NOMO-1 (cell line): ENCODE results near the gene SLC9A2.

Experiments used
- DNase-seq, 2 experiments: peaks; one replicate each; lab custom pipeline; 2025; ENCODE audit not compliant: unreplicated experiment in 2 of 2; lab: John Stamatoyannopoulos, UW

SLC9A2 gene

DNA sequence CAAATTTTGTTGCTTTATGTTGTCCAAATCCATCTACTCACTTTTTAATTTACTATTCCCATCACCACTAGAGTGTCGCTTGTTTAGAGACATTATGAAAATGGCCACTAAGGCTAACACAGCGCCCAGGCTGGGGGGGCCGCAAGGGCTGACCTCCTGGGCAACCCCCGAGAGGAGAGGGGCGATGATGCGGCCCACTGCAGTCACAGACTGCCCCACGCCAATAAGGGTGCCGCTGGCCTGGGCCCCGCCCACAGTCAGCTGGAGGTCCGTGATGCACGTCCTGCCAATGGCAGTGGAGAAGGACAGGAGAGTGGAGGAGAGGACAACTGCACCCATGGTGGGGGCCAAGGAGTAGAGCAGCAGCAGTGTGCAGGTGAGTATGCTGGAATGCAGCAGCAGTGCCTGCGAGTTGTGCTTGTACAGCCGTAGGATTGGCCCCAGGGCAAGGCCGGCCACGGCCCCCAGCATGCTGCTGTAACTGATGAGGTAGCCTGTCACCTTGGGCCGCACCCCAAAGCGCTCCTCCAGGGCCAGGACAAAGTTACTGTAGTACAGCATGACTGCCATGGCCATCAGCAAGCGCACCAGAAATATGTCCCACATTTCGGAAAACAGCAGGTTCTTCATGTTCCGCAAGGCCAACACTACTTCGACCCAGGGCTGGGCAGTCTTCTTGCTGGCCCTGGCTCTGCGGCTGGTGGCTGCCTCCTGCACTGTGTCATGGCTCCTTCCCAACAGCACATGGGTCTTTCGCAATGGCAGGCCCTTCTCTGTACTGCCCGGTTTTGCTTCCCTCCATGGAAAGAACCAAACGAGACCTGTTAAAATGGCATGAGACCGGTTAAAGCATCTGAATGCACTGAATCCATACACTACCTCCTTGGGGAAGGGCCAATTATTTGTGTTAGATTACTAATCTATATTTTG, 99.3 kb downstream of the SLC9A2 start:
- no peak for DNase-seq

DNA sequence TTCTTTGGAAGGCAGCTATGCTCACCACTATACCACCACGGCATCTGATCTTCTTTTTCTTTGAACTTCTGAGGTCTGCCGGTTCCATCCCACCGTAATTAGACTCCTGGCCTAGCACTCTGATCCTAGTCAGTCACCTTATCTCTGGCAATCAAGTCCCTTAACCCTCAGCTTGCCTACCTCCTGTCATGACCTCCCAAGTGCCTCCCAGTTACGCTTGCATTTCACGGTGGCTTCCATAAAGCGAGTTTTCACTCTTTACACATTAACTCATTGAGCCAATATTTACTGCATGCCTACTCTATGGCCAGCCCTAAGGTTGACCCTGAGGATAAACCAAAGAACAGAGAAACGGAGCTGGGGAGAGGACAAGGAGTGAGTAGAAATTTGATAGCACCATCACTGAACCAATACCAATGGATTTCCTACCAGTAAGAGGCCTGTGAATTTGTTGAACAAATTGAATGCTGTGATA, 104.7 kb downstream of the SLC9A2 start:
- DNase-seq = no peak

DNA sequence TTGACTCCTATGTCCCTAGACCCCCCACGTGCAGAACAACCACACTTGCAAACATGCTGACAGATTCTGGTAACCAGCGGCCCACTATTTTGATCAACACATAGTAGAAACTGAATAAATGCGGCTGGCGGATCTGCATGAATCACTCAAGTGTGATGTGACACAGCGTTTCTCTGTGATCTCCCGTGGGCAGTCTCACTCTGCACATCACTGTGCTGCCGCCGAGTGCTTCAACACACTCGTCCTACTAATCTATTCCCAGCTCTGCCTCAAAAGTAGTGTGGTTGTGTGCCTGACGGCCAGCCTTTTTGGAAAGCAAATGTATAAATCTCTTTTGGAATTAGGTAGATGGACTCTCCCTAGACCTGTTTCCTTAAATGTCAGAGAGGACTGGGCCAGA, 105.2 kb downstream of the SLC9A2 start:
- no peak for DNase-seq

DNA sequence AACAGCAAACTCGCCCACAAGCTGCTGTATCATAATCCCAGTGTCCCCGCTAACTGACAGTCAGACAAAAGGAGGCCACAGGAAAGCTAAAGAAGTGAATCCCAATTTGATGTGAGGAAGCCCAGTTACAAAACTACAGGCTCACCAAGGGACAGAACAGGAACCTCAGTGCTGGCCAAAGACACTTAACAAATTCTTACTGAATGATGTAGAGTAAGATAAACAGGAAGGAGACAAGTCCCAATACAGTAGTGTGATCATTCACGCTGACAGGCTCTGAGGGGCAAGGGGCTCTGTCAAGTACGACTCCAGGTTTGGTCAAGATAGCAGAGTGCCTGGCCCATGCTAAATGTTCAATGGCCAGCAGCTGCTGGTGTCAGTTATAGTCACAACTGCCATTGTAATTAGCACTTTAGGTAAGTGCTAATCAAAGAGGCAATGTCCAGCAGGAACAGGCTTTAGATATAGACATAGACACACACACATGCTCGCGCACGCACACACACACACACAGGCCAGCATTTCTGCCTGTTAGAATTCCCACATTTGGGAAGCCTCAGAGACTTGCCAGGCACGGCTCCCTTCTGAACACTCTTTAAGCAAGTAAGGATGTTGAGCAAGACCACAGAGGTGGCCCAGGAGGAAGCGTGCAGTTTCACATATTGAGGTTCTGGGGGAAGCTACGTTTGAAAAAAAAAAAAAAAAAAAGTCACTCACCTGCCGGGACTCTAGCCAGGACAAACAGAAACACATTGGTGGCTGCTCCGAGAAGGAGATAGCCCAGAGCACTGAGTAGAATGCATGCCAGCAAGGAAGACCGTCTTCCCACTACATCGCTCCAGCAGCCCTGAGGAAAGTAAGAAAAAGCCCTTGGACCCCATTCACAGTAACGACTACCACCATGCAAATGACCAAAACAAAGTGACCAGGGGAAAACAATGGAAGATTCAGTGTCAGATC, 107.1 kb downstream of the SLC9A2 start:
- DNase-seq = peak in 1 of 2 experiments; percentile 21

DNA sequence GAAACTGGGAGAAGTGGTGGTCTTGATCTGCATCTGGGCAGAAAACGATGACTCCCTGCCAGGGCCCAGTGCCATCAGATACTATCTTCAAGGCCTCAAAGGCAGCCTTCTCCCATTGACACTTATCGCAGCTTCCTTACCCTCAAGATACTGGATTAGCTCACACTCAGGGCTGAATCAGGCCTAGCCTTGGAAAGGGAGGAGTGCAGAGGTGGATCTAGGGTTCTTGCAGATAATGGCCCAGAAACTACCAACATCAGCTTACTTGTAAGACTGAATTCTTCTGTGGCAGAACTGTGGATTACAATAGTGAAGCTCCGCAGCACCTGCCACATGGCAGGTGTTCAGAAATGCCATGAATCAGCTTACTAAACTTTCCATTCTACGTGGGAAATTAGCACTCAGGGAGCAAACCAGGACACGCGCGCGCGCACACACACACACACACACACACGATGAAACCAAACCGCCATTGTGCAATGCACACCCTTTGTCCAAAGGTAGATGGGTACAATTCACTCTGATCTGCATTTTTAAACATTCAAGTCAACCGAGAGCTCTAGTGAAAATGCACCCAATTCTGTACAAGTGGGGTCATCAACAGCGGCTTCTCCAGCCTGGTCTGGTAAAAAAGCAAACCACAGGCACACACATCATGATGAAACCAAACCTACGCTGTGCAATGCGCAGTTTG, 116.2 kb downstream of the SLC9A2 start:
- DNase-seq = peak; percentile 28

DNA sequence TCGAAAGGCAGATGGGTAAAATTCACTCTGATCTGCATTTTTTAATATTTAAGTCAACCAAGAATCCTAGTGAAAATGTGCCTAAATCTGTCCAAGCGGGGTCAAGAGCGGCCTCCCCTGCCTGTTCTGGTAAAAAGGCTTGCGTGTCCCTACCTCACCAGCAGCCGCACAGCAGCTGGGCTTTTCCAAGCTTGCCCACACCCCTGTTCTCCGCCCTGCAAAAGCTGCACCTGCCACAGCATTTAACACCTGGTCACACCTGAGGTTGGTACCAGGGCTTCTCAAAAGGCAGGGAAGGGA, 116.7 kb downstream of the SLC9A2 start:
- DNase-seq = peak in 1 of 2 experiments; percentile 36

DNA sequence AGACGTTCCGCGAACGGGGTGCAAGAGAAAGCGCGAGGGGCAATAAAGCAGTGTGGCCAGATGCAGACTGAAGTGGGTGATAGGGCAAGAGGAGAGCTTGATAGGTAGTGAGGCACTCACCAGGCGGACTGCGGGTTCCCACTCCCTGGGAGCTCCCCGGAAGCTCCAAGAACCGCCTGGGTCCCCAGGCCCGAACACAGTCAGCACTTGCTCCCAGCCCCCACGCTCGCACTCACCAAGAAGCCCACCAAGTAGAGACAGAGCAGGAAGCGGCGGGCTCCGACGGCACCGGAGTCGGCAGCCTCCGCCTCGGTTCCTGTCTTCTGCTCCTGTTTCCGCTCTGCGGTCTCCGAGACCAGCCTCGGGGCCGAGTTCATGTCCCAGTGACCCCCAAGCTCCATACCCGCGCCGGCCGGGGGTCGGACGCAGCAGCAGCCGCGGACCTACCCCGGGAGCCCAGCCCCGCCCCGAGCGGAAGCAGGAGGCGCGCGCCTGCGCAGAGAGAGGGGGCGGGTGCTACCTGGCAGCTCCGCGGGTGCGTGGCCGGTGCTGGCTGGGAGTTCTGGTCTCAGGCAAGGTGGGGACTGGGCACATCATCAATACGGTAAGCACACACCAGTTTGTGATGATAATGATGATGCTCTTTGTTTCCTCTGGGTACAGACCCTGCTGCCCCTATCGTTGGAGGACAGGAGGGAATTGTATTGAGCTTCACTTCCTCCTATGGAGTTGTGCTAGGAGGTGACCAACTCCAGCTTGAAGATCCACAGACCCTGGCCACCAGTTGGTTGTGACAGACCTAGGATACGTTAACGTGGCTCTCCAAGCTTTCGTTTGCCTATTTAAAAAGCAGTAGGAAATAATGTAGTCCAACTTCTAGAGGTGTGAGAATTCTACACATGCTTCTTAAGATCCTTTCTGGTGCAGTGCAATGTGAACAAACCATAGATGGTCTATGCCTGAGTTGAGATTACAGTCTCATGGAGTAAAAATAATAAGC, 117.4 kb downstream of the SLC9A2 start:
- DNase-seq = peak; percentile 59 to 65

DNA sequence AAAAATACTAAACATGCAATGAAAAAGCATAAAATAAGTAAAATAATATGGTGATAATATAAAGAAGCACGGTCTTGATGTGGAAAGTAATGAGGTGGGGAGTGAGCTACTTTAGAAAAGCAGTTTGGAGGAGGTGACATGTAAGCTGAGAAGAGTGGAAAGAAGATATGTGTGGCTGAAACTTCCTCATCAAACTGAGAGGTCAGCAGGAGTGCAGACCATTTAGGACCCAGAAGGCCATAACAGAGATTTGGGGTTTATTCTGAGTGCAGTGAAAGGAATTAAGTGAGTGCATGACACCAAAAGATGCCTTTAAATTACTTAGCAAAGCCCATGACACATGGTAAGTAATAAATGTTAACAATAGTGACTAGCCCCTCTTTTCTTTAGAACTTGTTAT, 118.1 kb downstream of the SLC9A2 start:
- DNase-seq = no peak

DNA sequence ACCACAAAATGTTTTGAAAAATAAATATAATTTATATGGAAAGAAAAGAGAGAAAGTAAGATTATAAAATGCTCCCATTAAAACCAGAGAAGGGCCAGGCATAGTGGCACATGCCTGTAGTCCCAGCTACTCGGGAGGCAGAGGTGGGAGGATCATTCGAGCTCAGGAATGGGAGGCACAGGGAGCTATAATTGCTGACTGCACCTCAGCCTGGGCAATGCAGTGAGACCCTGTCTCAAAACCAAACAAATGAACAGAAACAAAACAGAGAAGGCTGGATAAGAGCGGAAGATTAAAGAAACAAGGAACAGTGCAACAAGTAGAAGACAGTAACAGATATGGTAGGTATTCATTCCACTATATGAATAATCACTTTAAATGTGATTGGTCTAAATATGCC, 123.9 kb downstream of the SLC9A2 start:
- DNase-seq = no peak

DNA sequence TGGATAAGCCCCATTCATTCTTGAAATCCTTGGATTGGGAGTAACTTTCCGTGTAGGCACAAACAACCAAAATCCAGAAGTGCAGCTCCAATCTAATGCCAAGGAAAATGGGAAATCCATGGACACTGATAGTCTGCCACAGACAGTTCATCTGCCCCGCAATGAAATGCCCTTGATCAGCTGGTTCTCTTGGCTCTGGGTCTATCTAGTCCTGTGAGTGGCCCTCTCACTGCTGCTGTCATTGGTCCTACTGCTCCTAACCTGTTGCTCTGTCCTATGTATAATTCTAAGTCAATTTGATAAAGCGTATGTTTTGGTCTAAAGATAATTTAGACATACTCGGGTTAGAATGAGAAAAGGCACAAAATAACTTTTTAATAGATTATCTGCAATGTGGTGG, 128.8 kb downstream of the SLC9A2 start:
- DNase-seq = no peak

DNA sequence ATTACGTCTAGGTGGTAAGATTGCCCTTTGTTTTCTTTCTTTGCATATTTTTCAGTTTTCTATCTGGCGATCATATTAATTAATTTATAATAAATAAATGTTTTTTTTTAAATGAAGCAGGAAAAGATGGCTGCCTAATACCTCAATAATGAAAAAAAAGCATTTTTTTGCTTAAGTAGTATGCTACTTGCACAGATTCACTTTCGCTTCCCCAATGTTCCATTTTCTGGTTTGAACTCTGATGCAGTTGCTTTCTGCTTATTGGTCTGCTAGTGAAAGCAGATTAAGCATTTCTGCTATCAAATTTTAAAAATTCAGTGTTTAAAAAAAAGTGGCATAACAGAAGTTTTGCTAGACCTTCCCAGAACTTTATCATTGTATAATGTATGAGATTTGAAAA, 130.6 kb downstream of the SLC9A2 start:
- DNase-seq = no peak

DNA sequence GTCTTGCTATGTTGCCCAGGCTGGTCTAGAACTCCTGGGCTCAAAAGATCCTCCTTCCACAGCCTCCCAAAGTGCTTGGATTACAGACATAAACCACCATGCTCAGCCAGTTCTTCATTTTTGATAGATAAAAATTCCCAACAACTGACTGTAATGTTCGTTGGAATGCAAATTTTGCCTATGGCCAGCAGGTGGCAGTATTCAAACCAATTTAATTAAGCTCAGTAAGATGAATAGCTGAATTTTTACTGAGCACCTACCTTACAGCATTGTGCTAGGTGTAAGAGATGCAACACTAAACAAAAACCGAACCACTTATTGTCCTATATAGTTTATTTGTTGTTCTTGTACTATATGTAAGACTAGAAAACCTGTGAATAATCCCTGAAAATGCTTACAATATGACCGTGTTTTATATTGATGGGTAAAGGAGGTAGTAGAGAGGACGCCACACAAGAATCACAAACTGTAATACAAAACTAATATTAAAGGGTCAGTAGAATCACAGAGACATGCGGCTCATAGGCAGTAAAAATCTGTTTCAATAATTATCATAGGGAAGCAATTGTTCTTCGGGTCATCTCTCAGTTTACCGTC, 134.3 kb downstream of the SLC9A2 start:
- DNase-seq = peak; percentile 7 to 51

DNA sequence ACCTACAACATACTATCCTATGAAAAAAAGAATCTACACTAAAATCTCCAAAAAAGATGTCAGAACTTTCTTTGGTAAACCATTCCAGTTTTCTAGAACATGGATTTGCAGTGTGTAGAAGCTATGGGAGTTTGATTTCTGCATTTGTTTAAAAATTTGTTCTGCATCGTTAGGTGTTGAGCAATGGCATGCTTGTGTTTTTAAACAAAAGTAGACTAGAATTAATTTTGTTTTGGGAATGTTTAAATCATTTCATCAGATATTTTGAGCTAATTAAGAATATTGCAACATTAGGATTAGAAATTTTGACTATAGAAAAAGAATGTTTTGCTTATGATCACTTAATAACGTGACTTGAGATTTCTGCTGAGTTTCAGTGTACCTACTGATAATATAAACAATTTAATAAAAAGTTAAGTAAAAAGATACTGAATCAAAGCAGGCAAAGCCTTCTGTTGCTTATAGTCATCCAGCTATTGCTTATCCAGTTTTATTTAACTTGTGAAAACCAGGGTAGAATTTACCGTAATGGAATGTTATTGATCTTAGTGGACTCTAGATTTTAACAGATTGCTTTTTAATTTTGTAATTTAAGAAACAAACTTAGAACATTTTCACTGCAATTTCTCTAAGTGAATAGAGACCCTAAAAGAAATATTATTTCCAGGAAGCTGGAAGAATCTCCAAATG, 135.2 kb downstream of the SLC9A2 start:
- no peak for DNase-seq

DNA sequence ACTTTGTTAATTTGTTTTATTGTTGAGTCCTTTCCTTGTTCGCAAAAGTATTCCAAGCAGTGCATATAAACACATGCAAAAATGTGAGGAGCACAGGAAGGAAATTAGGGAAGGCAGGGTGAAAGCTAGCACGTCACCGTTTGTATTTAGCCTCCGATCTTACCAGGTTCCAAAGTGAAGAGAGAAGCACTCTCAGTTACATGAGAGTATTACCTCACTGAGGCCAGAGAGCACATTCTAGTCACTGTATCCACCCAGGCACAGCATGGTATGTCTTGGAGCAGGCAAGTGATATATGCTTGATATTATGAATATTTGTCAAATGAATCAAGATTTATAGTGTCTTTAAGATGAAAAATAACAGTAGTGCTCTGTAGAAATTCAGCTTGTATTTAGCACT, 135.9 kb downstream of the SLC9A2 start:
- DNase-seq = no peak

DNA sequence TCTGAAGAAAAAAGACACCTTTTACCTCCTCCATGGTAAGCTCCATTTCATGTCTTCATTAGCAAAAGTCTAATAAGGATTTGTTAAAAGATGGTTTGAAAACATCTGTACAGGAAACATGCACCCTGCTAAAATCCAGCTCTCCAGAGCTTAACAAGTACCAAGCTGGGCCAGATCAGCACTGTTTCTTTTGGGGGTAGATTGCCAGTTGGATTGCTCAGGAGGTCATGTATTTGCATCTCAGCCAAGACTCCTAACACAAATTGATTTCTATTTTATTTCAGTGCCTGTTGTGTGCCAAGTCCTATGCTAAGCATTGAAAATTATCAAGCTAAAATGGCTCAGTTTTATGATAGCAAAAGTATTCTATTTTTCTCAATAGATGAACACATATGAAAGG, 139.1 kb downstream of the SLC9A2 start:
- DNase-seq = no peak
